IMR-90 (cell line): ENCODE measurements around the gene DLGAP4. TPM values are rescaled to one million over a fixed set of nuclear protein-coding genes. Genes with fewer than 3 reads are reported as not detected.

Experiments
- ATAC-seq: fragments of 200-7000 bp; cut with Tn5 transposase; 2 replicates; pipeline ENCODE4 v1.9.1; 2020; ENCODE audit warnings: low read depth, mild to moderate bottlenecking, moderate library complexity
- BruUV-seq: library from RNA; stranded (reverse); fragments of 400-500 nt; replicated peaks from 2 replicates; lab custom pipeline; 2021; lab: Mats Ljungman, UMichigan
- CTCF ChIA-PET: fragments of 300-600 bp; formaldehyde crosslinking; extraction: SDS; loops from one replicate; lab custom pipeline; 2021; ENCODE audit warnings: antibody characterized with exemption; lab: Yijun Ruan, JAX
- POLR2A ChIA-PET: fragments of 300-600 bp; sonication (Branson Sonifier 250); formaldehyde crosslinking; loops from one replicate; lab custom pipeline; 2022; ENCODE audit warnings: antibody characterized with exemption; ENCODE audit not compliant: unreplicated experiment; lab: Charles Lee
- DNase-seq: peaks from one replicate; pipeline ENCODE4 v3.0.0; 2013
- H2AFZ ChIP-seq: replicated peaks from 2 replicates; pipeline ENCODE3; 2013; ENCODE audit warnings: low read length, mild to moderate bottlenecking; ENCODE audit not compliant: poor library complexity
- H2AK5ac ChIP-seq: 2 replicates; pipeline ENCODE4 v1.6.1; 2013; ENCODE audit warnings: low read depth, low read length, inconsistent platforms
- H2AK9ac ChIP-seq: replicated peaks from 2 replicates; pipeline ENCODE3; 2013; ENCODE audit warnings: mild to moderate bottlenecking, low read depth, low read length, moderate library complexity; ENCODE audit not compliant: poor library complexity
- H2BK120ac ChIP-seq: 2 replicates; pipeline ENCODE4 v1.6.1; 2013; ENCODE audit warnings: low read depth, low read length, inconsistent platforms
- H2BK15ac ChIP-seq: 3 replicates; pipeline ENCODE4 v1.6.1; 2013; ENCODE audit warnings: low read depth, low read length, inconsistent platforms
- H2BK20ac ChIP-seq: 2 replicates; pipeline ENCODE4 v1.6.1; 2013; ENCODE audit warnings: low read depth, mild to moderate bottlenecking, inconsistent platforms, low read length, moderate library complexity
- H2BK5ac ChIP-seq: 2 replicates; pipeline ENCODE4 v1.6.1; 2013; ENCODE audit warnings: mild to moderate bottlenecking, low read depth, low read length, inconsistent platforms; ENCODE audit not compliant: poor library complexity, severe bottlenecking
- H3K14ac ChIP-seq: replicated peaks from 2 replicates; pipeline ENCODE4 v1.6.1; 2013; ENCODE audit warnings: low read depth, low read length, inconsistent platforms
- H3K18ac ChIP-seq: 2 replicates; pipeline ENCODE4 v1.6.1; 2013; ENCODE audit warnings: low read depth, low read length, control low read depth
- H3K23ac ChIP-seq: 2 replicates; pipeline ENCODE4 v1.6.1; 2013; ENCODE audit warnings: low read depth, low read length, inconsistent platforms
- H3K27ac ChIP-seq: 2 replicates; pipeline ENCODE4 v1.5.1; 2013; ENCODE audit warnings: mild to moderate bottlenecking, control low read depth, low read length; ENCODE audit not compliant: insufficient read depth
- H3K27me3 ChIP-seq: 2 replicates; pipeline ENCODE4 v1.6.1; 2013; ENCODE audit warnings: low read length; ENCODE audit not compliant: control insufficient read depth, insufficient read depth
- H3K36me3 ChIP-seq: 2 replicates; pipeline ENCODE4 v1.6.1; 2013; ENCODE audit warnings: low read length, mixed read lengths; ENCODE audit not compliant: control insufficient read depth, insufficient read depth
- H3K4ac ChIP-seq: 2 replicates; pipeline ENCODE4 v1.6.1; 2013; ENCODE audit warnings: low read depth, low read length, inconsistent platforms
- H3K4me1 ChIP-seq: 2 replicates; pipeline ENCODE4 v1.6.1; 2013; ENCODE audit warnings: low read length, mixed read lengths; ENCODE audit not compliant: control insufficient read depth, insufficient read depth
- H3K4me2 ChIP-seq: 2 replicates; pipeline ENCODE4 v1.6.1; 2013; ENCODE audit warnings: low read depth, mild to moderate bottlenecking, control low read depth, low read length, moderate library complexity
- H3K4me3 ChIP-seq: 2 replicates; pipeline ENCODE4 v1.5.1; 2013; ENCODE audit warnings: low read depth, mild to moderate bottlenecking, control low read depth, low read length, moderate library complexity; ENCODE audit not compliant: insufficient read depth
- H3K56ac ChIP-seq: 2 replicates; pipeline ENCODE4 v1.6.1; 2013; ENCODE audit warnings: low read length, inconsistent platforms; ENCODE audit not compliant: insufficient read depth; ENCODE audit errors: extremely low read depth
- H3K79me1 ChIP-seq, 2 experiments: 2 replicates each; pipeline ENCODE4 v1.6.1; 2013; ENCODE audit warnings: low read length in 2 of 2, inconsistent platforms in 1 of 2, low read depth in 1 of 2
- H3K9ac ChIP-seq: 2 replicates; pipeline ENCODE4 v1.6.1; 2013; ENCODE audit warnings: low read depth, low read length, control low read depth
- H3K9me1 ChIP-seq: 2 replicates; pipeline ENCODE4 v1.6.1; 2013; ENCODE audit warnings: low read length, inconsistent platforms; ENCODE audit not compliant: insufficient read depth
- H3K9me3 ChIP-seq: 2 replicates; pipeline ENCODE4 v1.6.1; 2013; ENCODE audit warnings: low read length; ENCODE audit not compliant: control insufficient read depth, insufficient read depth
- H4K20me1 ChIP-seq: 2 replicates; pipeline ENCODE4 v1.6.1; 2013; ENCODE audit warnings: low read length, inconsistent platforms; ENCODE audit not compliant: insufficient read depth
- H4K5ac ChIP-seq: 2 replicates; pipeline ENCODE4 v1.6.1; 2013; ENCODE audit warnings: mild to moderate bottlenecking, low read depth, low read length, control low read depth
- H4K8ac ChIP-seq, 2 experiments: 2 replicates each; pipeline ENCODE4 v1.6.1; 2013; ENCODE audit warnings: low read depth in 2 of 2, low read length in 2 of 2, control low read depth in 1 of 2, inconsistent platforms in 1 of 2
- H4K91ac ChIP-seq: 2 replicates; pipeline ENCODE4 v1.6.1; 2013; ENCODE audit warnings: low read depth, low read length, inconsistent platforms; ENCODE audit not compliant: insufficient read depth
- BHLHE40 ChIP-seq: fragments of 150-350 bp; IDR thresholded peaks from 2 replicates; pipeline ENCODE4 v1.6.1; 2016; ENCODE audit warnings: mild to moderate bottlenecking, low read depth, low read length
- CEBPB ChIP-seq: IDR thresholded peaks from 2 replicates; pipeline ENCODE4 v1.6.1; 2012; ENCODE audit warnings: low read depth, low read length, improper control_type of control experiment
- CHD1 ChIP-seq: IDR thresholded peaks from 2 replicates; pipeline ENCODE4 v1.6.1; 2012; ENCODE audit warnings: low read depth, low read length, improper control_type of control experiment
- FOS ChIP-seq: fragments of 150-350 bp; IDR thresholded peaks from 2 replicates; pipeline ENCODE4 v1.6.1; 2016; ENCODE audit warnings: low read depth, low read length
- MAFK ChIP-seq: IDR thresholded peaks from 2 replicates; pipeline ENCODE4 v1.6.1; 2012; ENCODE audit warnings: low read depth, low read length, improper control_type of control experiment
- MAZ ChIP-seq: IDR thresholded peaks from 2 replicates; pipeline ENCODE4 v1.6.1; 2012; ENCODE audit warnings: low read depth, mild to moderate bottlenecking, low read length, improper control_type of control experiment, moderate library complexity, borderline replicate concordance
- MXI1 ChIP-seq: IDR thresholded peaks from 2 replicates; pipeline ENCODE4 v1.6.1; 2012; ENCODE audit warnings: low read depth, mild to moderate bottlenecking, low read length, moderate library complexity, borderline replicate concordance
- RAD21 ChIP-seq: IDR thresholded peaks from 2 replicates; pipeline ENCODE4 v1.6.1; 2012; ENCODE audit warnings: low read length, improper control_type of control experiment
- RFX5 ChIP-seq: IDR thresholded peaks from 2 replicates; pipeline ENCODE4 v1.8.0; 2012; ENCODE audit warnings: low read depth, mild to moderate bottlenecking, low read length, moderate library complexity
- SMC3 ChIP-seq: fragments of 150-350 bp; IDR thresholded peaks from 2 replicates; pipeline ENCODE4 v1.6.1; 2016; ENCODE audit warnings: low read depth, mild to moderate bottlenecking, antibody characterized with exemption, low read length, moderate library complexity
- WGBS, 2 experiments: methylation state at CpG; one replicate each; pipeline versions ENCODE4 v1.1.5 to v1.1.7; 2013; ENCODE audit warnings: missing lambda C conversion rate in 2 of 2; ENCODE audit not compliant: insufficient read length in 1 of 2; ENCODE audit errors: extremely low coverage in 2 of 2; 5-methylcytosine and 5-hydroxymethylcytosine counted together
- dilution Hi-C: fragments of 300-500 bp; cut with HindIII; formaldehyde crosslinking; loops from one replicate; pipeline ENCODE4 v1.14.3; 2018; ENCODE audit warnings: low sequenced_read_pairs; ENCODE audit not compliant: unreplicated experiment
- in situ Hi-C: fragments of 300-500 bp; cut with MboI; formaldehyde crosslinking; loops from 3 replicates; pipeline ENCODE4 v1.14.3; 2019; ENCODE audit warnings: low sequenced_read_pairs, inconsistent platforms, mixed read lengths
- intact Hi-C: fragments of 100-400 bp; cut with micrococcal nuclease; formaldehyde crosslinking; loops from 2 replicates; pipeline ENCODE4 v1.10.0; 2022
- polyA plus RNA-seq, 3 experiments: library from polyadenylated mRNA; depleted of rRNA; stranded (reverse); fragments of >200 nt; gene quantifications; 2 replicates each; pipeline ENCODE4 v1.2.3, GENCODE V29; 2012; ENCODE audit warnings: low replicate concordance in 1 of 3
- total RNA-seq: library from RNA; depleted of rRNA; stranded (reverse); fragments of >200 nt; gene quantifications from 2 replicates; pipeline ENCODE4 v1.2.3, GENCODE V29; 2012
- TF ChIP-seq, protein P1 (sequence below): conservative IDR thresholded peaks from 2 replicates; pipeline ENCODE4 v1.5.1; 2012; ENCODE audit warnings: mild to moderate bottlenecking, low read depth, low read length, improper control_type of control experiment
- TF ChIP-seq, protein P2 (sequence below): fragments of 150-350 bp; IDR thresholded peaks from 2 replicates; pipeline ENCODE4 v1.6.1; 2016; ENCODE audit warnings: low read depth, mild to moderate bottlenecking, low read length, moderate library complexity, borderline replicate concordance

Gene DLGAP4
- total and polyA plus RNA-seq, 2 of the 4 experiments (the other 2 are of a cell fraction) = 32.3 to 73.2 TPM

DNA sequence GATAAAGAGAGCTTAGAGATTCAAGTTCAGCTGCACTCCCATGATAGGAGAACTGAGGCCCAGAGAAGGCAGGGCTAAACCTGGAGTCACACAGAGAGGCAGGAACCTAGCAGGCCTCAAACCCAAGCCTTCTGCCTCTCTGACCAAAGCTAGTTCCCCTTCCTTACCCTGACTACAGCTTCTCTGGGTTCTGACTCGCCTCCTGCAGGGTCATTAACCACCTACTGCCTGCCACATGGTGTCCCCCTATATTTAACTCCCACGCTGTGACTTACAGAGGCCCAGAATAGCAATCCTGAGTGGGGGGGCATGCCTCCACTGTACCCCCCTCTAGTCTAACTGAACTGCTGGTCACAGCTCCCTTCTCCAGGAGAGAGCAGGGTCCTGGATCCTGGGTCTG, 84.1 kb downstream of the DLGAP4 start:
- no peak overlapping the region for H3K4me3 ChIP-seq
- H3K9ac ChIP-seq = no peak overlapping the region
- H3K18ac ChIP-seq = no peak overlapping the region
- H2BK120ac ChIP-seq = no peak overlapping the region
- H3K9me1 ChIP-seq = no peaks in the 10 kb centered on the region
- in situ Hi-C loops = no loop called here
- no peaks in the 10 kb centered on the region for H4K20me1 ChIP-seq
- no CpG with 5 or more reads among the region's 2 CpGs for WGBS, 2 experiments
- TF ChIP-seq CHD1 (no peak), CEBPB (no peak), RFX5 (no peak), BHLHE40 (no peak), FOS (no peak), MAZ (no peak), RAD21 (no peak), MAFK (no peak), MXI1 (no peak), SMC3 (no peak)
- TF ChIP-seq, protein P1, sequence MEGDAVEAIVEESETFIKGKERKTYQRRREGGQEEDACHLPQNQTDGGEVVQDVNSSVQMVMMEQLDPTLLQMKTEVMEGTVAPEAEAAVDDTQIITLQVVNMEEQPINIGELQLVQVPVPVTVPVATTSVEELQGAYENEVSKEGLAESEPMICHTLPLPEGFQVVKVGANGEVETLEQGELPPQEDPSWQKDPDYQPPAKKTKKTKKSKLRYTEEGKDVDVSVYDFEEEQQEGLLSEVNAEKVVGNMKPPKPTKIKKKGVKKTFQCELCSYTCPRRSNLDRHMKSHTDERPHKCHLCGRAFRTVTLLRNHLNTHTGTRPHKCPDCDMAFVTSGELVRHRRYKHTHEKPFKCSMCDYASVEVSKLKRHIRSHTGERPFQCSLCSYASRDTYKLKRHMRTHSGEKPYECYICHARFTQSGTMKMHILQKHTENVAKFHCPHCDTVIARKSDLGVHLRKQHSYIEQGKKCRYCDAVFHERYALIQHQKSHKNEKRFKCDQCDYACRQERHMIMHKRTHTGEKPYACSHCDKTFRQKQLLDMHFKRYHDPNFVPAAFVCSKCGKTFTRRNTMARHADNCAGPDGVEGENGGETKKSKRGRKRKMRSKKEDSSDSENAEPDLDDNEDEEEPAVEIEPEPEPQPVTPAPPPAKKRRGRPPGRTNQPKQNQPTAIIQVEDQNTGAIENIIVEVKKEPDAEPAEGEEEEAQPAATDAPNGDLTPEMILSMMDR = no peak
- TF ChIP-seq, protein P2, sequence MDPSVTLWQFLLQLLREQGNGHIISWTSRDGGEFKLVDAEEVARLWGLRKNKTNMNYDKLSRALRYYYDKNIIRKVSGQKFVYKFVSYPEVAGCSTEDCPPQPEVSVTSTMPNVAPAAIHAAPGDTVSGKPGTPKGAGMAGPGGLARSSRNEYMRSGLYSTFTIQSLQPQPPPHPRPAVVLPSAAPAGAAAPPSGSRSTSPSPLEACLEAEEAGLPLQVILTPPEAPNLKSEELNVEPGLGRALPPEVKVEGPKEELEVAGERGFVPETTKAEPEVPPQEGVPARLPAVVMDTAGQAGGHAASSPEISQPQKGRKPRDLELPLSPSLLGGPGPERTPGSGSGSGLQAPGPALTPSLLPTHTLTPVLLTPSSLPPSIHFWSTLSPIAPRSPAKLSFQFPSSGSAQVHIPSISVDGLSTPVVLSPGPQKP = no peak
- H3K36me3 ChIP-seq = no peaks in the 10 kb centered on the region
- H4K8ac ChIP-seq = no peak overlapping the region
- peaks cover 30% of the 10 kb centered on the region for H3K27me3 ChIP-seq
- POLR2A ChIA-PET = no interaction called here
- no peak overlapping the region for H2AFZ ChIP-seq
- intact Hi-C loops = no loop called here
- H2BK5ac ChIP-seq = no peak overlapping the region
- dilution Hi-C loops = no loop called here
- DNase-seq (no peak), ATAC-seq (no peak)
- no peak overlapping the region for H2BK15ac ChIP-seq
- H3K56ac ChIP-seq = no peak overlapping the region
- no peak overlapping the region for H3K14ac ChIP-seq
- H4K91ac ChIP-seq = no peak overlapping the region
- no peak overlapping the region for H3K4ac ChIP-seq
- H2BK20ac ChIP-seq = no peak overlapping the region
- no peak overlapping the region for H3K4me2 ChIP-seq
- no peak overlapping the region for H3K23ac ChIP-seq
- H4K5ac ChIP-seq = no peak overlapping the region
- H3K4me1 ChIP-seq = no peaks in the 10 kb centered on the region
- H3K79me1 ChIP-seq = no peaks in the 10 kb centered on the region
- no peaks in the 10 kb centered on the region for H3K9me3 ChIP-seq
- BruUV-seq = no TSS peak
- no peak overlapping the region for H3K27ac ChIP-seq
- H2AK5ac ChIP-seq = no peak overlapping the region
- CTCF ChIA-PET = no interaction called here
- H2AK9ac ChIP-seq = no peak overlapping the region
